Placental pericyte (primary cell): ENCODE results near the gene MAGEA2. TPM values are rescaled to one million over a fixed set of nuclear protein-coding genes. Genes with fewer than 3 reads are reported as not detected.

Experiments
- total RNA-seq: library from RNA; depleted of rRNA; stranded (reverse); fragments of >200 nt; gene quantifications from 2 replicates; pipeline ENCODE4 v1.2.3, GENCODE V29; 2012

The MAGEA2 gene, protein sequence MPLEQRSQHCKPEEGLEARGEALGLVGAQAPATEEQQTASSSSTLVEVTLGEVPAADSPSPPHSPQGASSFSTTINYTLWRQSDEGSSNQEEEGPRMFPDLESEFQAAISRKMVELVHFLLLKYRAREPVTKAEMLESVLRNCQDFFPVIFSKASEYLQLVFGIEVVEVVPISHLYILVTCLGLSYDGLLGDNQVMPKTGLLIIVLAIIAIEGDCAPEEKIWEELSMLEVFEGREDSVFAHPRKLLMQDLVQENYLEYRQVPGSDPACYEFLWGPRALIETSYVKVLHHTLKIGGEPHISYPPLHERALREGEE
- not detected in 2 replicates for total RNA-seq

GRCh38 chrX:152753686-152754650 lies at the start of gene MAGEA2:
Gene MAGEA2, minus strand, starts transcription at chrX:152753842. Its CDS starts 2,479 bp downstream, at chrX:152751363.

GRCh38 chrX:152769549-152770289 lies 16.1 kb upstream of the MAGEA2 start, which contains the start of gene MAGEA6:
Gene MAGEA6, minus strand, starts transcription at chrX:152769689. Its CDS starts 2,039 bp downstream, at chrX:152767650.

GRCh38 chrX:152758918-152759317 lies 5.3 kb upstream of the MAGEA2 start, which contains the start of gene CSAG3:
Gene CSAG3, plus strand, starts transcription at chrX:152759218.

GRCh38 chrX:152733261-152733975 lies 20.2 kb downstream of the MAGEA2 start, which contains the start of the genes CSAG1 and MAGEA12:
Gene CSAG1, minus strand, starts transcription at chrX:152733721. Its CDS starts 1,261 bp downstream, at chrX:152732460.
Gene MAGEA12, plus strand, starts transcription at chrX:152733757. Its CDS starts 2,405 bp downstream, at chrX:152736162.

GRCh38 chrX:152713815-152714787 lies 39.5 kb downstream of the MAGEA2 start, which contains the start of gene MAGEA2B:
Gene MAGEA2B, plus strand, starts transcription at chrX:152714628. Its CDS starts 2,479 bp downstream, at chrX:152717107.

DNA sequence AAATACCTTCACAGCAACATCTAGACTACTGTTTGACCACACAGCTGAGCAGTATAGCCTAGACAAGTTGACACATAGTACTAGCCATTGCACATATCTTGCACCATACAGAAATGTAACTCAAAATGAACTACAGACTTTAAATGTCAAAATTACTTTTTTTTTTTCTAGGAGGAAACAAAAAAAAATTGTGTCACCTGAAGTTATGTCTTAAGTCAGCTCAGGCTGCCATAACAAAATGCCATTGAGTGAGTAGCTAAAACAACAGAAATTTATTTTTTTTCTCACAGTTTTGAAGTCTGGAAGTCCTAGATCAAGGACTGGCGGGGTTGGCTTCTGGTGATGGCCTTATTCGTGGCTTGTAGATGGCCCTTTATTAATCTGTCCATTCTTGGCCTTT lies 44.5 kb downstream of the MAGEA2 start, which contains the start of gene CSAG2:
TSS of gene CSAG2 (minus strand) at position 101 of the 400 bp plus-strand sequence. CDS start 161 bp downstream, outside the sequence.

Other genes with a start within 250 kb of the MAGEA2 start
- not detected in 2 replicates for gene GABRQ, start 115.9 kb downstream of the MAGEA2 start, total RNA-seq
- gene MAGEA3, start 55.0 kb downstream of the MAGEA2 start, total RNA-seq: not detected in 2 replicates
- not detected in 2 replicates for gene CSAG2, start 44.6 kb downstream of the MAGEA2 start, total RNA-seq
- gene MAGEA2B, start 39.2 kb downstream of the MAGEA2 start, total RNA-seq: not detected in 2 replicates
- not detected in 2 replicates for gene CSAG1, start 20.1 kb downstream of the MAGEA2 start, total RNA-seq
- gene MAGEA12, start 20.1 kb downstream of the MAGEA2 start, total RNA-seq: not detected in 2 replicates
- gene CSAG3, start 5.4 kb upstream of the MAGEA2 start, total RNA-seq: not detected in 2 replicates
- gene MAGEA6, start 15.8 kb upstream of the MAGEA2 start, total RNA-seq: not detected in 2 replicates
- 24.3 and 58.2 TPM in 2 replicates for gene CETN2, start 76.9 kb upstream of the MAGEA2 start, total RNA-seq
- 23.6 and 52.3 TPM in 2 replicates for gene NSDHL, start 77.2 kb upstream of the MAGEA2 start, total RNA-seq
- gene ZNF185, start 144.2 kb upstream of the MAGEA2 start, total RNA-seq: 2.0 and 13.6 TPM in 2 replicates
- not detected in 2 replicates for gene PNMA5, start 240.3 kb upstream of the MAGEA2 start, total RNA-seq